Measurements from ENCODE around the gene SAYSD1. TPM values are rescaled to one million over a fixed set of nuclear protein-coding genes. Genes with fewer than 3 reads are reported as not detected.

The SAYSD1 gene
- total and polyA plus RNA-seq, 9 of the 15 experiments (the other 6 are each of a cell fraction or from before 2014, with no cell fraction given) = 3.5 to 19.1 (median 12.4) TPM

DNA sequence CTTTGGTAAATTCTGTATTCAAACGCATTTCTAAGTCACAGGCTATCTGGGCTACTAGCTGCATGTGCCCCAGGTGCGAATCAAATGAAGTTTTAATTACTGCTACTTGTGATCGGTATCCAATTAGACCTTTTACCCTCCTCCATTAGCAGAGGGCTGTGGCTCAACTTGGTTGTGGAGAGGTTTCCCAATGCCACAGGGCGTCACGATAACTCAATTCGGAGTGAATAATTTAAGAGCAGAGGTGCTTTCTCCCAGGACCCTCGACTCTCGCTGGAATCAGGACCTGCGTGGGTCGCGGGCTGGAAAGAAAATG is 640 bp downstream of the SAYSD1 start (continued):
- TF ChIP-seq, protein P1, sequence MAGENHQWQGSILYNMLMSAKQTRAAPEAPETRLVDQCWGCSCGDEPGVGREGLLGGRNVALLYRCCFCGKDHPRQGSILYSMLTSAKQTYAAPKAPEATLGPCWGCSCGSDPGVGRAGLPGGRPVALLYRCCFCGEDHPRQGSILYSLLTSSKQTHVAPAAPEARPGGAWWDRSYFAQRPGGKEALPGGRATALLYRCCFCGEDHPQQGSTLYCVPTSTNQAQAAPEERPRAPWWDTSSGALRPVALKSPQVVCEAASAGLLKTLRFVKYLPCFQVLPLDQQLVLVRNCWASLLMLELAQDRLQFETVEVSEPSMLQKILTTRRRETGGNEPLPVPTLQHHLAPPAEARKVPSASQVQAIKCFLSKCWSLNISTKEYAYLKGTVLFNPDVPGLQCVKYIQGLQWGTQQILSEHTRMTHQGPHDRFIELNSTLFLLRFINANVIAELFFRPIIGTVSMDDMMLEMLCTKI (IDR thresholded peaks at IDR 0.05; ENCODE audit: partially characterized antibody) = no peak
- TF ChIP-seq, protein P2, sequence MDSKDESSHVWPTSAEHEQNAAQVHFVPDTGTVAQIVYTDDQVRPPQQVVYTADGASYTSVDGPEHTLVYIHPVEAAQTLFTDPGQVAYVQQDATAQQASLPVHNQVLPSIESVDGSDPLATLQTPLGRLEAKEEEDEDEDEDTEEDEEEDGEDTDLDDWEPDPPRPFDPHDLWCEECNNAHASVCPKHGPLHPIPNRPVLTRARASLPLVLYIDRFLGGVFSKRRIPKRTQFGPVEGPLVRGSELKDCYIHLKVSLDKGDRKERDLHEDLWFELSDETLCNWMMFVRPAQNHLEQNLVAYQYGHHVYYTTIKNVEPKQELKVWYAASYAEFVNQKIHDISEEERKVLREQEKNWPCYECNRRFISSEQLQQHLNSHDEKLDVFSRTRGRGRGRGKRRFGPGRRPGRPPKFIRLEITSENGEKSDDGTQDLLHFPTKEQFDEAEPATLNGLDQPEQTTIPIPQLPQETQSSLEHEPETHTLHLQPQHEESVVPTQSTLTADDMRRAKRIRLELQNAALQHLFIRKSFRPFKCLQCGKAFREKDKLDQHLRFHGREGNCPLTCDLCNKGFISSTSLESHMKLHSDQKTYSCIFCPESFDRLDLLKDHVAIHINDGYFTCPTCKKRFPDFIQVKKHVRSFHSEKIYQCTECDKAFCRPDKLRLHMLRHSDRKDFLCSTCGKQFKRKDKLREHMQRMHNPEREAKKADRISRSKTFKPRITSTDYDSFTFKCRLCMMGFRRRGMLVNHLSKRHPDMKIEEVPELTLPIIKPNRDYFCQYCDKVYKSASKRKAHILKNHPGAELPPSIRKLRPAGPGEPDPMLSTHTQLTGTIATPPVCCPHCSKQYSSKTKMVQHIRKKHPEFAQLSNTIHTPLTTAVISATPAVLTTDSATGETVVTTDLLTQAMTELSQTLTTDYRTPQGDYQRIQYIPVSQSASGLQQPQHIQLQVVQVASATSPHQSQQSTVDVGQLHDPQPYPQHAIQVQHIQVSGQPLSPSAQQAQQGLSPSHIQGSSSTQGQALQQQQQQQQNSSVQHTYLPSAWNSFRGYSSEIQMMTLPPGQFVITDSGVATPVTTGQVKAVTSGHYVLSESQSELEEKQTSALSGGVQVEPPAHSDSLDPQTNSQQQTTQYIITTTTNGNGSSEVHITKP (IDR thresholded peaks at IDR 0.05; ENCODE audit: partially characterized antibody) = no peak
- TF ChIP-seq POLR3G (IDR thresholded peaks at IDR 0.05; ENCODE audit: extremely low read depth, insufficient read length, insufficient replicate concordance) = no peak
- TF ChIP-seq HDAC1 (IDR thresholded peaks at IDR 0.05) = no peak
- TF ChIP-seq EHMT2 (IDR thresholded peaks at IDR 0.05) = no peak
- TF ChIP-seq, protein P3, sequence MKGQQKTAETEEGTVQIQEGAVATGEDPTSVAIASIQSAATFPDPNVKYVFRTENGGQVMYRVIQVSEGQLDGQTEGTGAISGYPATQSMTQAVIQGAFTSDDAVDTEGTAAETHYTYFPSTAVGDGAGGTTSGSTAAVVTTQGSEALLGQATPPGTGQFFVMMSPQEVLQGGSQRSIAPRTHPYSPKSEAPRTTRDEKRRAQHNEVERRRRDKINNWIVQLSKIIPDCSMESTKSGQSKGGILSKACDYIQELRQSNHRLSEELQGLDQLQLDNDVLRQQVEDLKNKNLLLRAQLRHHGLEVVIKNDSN (CRISPR knock-in tag; IDR thresholded peaks at IDR 0.05) = 0 out of 2 replicates have a peak, but pooled peaks have one; percentile 33
- TF ChIP-seq, protein P4, sequence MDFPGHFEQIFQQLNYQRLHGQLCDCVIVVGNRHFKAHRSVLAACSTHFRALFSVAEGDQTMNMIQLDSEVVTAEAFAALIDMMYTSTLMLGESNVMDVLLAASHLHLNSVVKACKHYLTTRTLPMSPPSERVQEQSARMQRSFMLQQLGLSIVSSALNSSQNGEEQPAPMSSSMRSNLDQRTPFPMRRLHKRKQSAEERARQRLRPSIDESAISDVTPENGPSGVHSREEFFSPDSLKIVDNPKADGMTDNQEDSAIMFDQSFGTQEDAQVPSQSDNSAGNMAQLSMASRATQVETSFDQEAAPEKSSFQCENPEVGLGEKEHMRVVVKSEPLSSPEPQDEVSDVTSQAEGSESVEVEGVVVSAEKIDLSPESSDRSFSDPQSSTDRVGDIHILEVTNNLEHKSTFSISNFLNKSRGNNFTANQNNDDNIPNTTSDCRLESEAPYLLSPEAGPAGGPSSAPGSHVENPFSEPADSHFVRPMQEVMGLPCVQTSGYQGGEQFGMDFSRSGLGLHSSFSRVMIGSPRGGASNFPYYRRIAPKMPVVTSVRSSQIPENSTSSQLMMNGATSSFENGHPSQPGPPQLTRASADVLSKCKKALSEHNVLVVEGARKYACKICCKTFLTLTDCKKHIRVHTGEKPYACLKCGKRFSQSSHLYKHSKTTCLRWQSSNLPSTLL (IDR thresholded peaks at IDR 0.05) = no peak
- TF ChIP-seq, protein P5, sequence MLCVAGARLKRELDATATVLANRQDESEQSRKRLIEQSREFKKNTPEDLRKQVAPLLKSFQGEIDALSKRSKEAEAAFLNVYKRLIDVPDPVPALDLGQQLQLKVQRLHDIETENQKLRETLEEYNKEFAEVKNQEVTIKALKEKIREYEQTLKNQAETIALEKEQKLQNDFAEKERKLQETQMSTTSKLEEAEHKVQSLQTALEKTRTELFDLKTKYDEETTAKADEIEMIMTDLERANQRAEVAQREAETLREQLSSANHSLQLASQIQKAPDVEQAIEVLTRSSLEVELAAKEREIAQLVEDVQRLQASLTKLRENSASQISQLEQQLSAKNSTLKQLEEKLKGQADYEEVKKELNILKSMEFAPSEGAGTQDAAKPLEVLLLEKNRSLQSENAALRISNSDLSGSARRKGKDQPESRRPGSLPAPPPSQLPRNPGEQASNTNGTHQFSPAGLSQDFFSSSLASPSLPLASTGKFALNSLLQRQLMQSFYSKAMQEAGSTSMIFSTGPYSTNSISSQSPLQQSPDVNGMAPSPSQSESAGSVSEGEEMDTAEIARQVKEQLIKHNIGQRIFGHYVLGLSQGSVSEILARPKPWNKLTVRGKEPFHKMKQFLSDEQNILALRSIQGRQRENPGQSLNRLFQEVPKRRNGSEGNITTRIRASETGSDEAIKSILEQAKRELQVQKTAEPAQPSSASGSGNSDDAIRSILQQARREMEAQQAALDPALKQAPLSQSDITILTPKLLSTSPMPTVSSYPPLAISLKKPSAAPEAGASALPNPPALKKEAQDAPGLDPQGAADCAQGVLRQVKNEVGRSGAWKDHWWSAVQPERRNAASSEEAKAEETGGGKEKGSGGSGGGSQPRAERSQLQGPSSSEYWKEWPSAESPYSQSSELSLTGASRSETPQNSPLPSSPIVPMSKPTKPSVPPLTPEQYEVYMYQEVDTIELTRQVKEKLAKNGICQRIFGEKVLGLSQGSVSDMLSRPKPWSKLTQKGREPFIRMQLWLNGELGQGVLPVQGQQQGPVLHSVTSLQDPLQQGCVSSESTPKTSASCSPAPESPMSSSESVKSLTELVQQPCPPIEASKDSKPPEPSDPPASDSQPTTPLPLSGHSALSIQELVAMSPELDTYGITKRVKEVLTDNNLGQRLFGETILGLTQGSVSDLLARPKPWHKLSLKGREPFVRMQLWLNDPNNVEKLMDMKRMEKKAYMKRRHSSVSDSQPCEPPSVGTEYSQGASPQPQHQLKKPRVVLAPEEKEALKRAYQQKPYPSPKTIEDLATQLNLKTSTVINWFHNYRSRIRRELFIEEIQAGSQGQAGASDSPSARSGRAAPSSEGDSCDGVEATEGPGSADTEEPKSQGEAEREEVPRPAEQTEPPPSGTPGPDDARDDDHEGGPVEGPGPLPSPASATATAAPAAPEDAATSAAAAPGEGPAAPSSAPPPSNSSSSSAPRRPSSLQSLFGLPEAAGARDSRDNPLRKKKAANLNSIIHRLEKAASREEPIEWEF (CRISPR knock-in tag; IDR thresholded peaks at IDR 0.05) = no peak
- TF ChIP-seq ETS2 (tag; IDR thresholded peaks at IDR 0.05; ENCODE audit: borderline replicate concordance, poor library complexity, severe bottlenecking) = no peak
- no peak for TF ChIP-seq NR1H2 (CRISPR knock-in tag; IDR thresholded peaks at IDR 0.05)
- 0 out of 2 replicates have a peak, but pooled peaks have one; percentile 37 for TF ChIP-seq SMARCE1 (IDR thresholded peaks at IDR 0.05)
- TF ChIP-seq KDM5B (IDR thresholded peaks at IDR 0.05; ENCODE audit: insufficient replicate concordance, low read depth, low read length) = no peak
